AG10803 (cell line): ENCODE data around the gene IPP.

ENCODE experiments used
- DNase-seq: peaks from one replicate; pipeline ENCODE4 v3.0.0; 2010; ENCODE audit warnings: low read depth
- H3K4me3 ChIP-seq: 2 replicates; pipeline ENCODE4 v1.5.1; 2011; ENCODE audit warnings: mild to moderate bottlenecking, low read length, control low read depth
- TF ChIP-seq, protein P1 (sequence below): conservative IDR thresholded peaks from 2 replicates; pipeline ENCODE4 v1.5.1; 2011; ENCODE audit warnings: mild to moderate bottlenecking, low read length, control low read depth, inconsistent platforms

IPP gene

GRCh38 chr1:45785583-45785982 is 35.1 kb upstream of the IPP start:
- DNase-seq = no peak
- TF ChIP-seq, protein P1, sequence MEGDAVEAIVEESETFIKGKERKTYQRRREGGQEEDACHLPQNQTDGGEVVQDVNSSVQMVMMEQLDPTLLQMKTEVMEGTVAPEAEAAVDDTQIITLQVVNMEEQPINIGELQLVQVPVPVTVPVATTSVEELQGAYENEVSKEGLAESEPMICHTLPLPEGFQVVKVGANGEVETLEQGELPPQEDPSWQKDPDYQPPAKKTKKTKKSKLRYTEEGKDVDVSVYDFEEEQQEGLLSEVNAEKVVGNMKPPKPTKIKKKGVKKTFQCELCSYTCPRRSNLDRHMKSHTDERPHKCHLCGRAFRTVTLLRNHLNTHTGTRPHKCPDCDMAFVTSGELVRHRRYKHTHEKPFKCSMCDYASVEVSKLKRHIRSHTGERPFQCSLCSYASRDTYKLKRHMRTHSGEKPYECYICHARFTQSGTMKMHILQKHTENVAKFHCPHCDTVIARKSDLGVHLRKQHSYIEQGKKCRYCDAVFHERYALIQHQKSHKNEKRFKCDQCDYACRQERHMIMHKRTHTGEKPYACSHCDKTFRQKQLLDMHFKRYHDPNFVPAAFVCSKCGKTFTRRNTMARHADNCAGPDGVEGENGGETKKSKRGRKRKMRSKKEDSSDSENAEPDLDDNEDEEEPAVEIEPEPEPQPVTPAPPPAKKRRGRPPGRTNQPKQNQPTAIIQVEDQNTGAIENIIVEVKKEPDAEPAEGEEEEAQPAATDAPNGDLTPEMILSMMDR = no peak

GRCh38 chr1:45775794-45776193 is 25.3 kb upstream of the IPP start:
- TF ChIP-seq, protein P1 = no peak
- no peak for DNase-seq
- H3K4me3 ChIP-seq = no peak overlapping the region

More at GRCh38 chr1:45785583-45785982, 35.1 kb upstream of the IPP start:
- no peak overlapping the region for H3K4me3 ChIP-seq

DNA sequence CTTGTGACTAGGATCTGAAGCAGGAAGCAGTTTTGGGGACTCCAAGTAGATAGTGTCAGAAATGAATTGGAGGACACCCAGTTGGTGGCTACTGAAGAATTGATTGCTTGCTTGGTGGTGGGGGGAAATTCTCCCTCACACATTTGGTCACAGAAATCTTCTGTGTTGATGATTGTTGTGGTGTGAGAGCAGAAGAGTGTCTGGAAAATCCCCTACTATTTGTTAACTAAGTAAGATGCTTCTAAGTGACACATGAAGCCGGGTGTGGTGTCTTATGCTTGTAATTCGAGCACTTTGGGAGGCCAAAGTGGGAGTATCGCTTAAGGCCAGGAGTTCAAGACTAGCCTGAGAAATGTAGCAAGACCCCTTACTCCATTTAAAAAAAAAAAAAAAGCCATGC is 22.5 kb upstream of the IPP start:
- DNase-seq = no peak
- no peak overlapping the region for H3K4me3 ChIP-seq
- TF ChIP-seq, protein P1 = no peak

DNA sequence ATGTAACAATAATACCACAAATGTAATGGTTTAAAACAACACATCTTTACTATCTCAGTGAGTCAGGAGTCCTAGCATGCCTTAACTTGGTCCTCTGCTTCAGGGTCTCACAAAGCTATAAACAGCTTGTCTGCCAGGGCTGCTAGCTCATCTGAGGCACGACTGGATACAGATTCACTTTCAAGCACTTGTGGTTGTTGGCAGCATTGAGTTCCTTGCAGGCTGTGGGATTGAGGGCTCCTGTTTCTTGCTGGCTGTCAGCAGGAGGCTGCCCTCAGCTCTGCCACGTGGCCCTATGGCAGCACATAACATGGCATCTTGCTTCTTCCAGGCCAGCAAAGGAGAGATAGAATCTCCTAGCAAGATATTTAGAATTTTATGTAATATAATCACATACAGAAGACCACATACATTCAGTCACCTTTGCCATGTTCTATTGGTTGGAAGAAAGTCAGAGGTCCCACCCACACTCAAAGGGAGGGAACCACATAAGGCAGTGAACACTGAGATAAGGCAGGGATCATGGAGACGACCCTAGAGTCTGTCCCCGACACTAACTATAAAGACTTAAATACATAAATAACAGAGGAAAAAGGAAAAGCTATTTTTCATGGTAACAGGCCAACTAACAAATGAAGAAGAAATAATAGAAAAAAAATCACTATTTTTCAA is 18.9 kb upstream of the IPP start:
- peak; percentile 72 for DNase-seq
- TF ChIP-seq, protein P1 = no peak

DNA sequence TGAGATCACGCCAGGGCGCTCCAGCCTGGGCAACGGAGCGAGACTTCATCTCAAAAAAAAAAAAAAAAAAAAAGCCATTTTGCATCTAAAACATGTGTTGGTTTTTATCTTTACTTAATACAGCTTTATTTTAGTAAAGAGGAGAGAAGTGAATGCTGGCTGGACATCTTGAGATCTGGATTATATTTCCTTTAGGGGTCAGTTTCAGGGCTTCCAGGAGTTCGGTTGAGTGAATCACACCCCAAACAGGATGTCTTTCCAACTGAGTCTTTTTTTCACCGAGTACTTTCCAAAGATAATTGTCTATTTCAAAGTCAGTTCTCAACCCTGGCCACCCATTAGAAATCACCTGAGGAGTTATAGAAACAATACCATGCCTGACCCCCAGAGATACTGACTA is 16.6 kb upstream of the IPP start:
- peak; percentile 67 for DNase-seq
- TF ChIP-seq, protein P1 = no peak
- no peak overlapping the region for H3K4me3 ChIP-seq

More for the DNA sequence above, 18.9 kb upstream of the IPP start:
- no peak overlapping the region for H3K4me3 ChIP-seq

- DNase-seq = peak; percentile 4
- TF ChIP-seq, protein P1 = no peak
- no peak overlapping the region for H3K4me3 ChIP-seq
Measured at GRCh38 chr1:45765999-45766792, 15.7 kb upstream of the IPP start.

GRCh38 chr1:45762291-45762690 is 11.8 kb upstream of the IPP start:
- TF ChIP-seq, protein P1 = no peak
- no peak for DNase-seq
- H3K4me3 ChIP-seq = no peak overlapping the region
